SK-N-SH (cell line): ENCODE results near the gene FHL2.

ENCODE experiments used
- CHD2 ChIP-seq: fragments of 150-350 bp; IDR thresholded peaks from 2 replicates; pipeline ENCODE4 v1.6.1; 2018; ENCODE audit warnings: low read length; ENCODE audit not compliant: partially characterized antibody
- CTCF ChIP-seq: fragments of 200-600 bp; sonication (generic); IDR thresholded peaks from 2 replicates; pipeline ENCODE4 v1.6.1; 2017; ENCODE audit warnings: antibody characterized with exemption, mild to moderate bottlenecking, moderate library complexity
- EP300 ChIP-seq, 2 experiments: IDR thresholded peaks; 2 replicates each; pipeline versions ENCODE4 v1.4.0 to v1.6.1; 2012; ENCODE audit warnings: borderline replicate concordance in 1 of 2, low read depth in 1 of 2, low read length in 1 of 2
- GATA2 ChIP-seq: sonication (generic); formaldehyde crosslinking; IDR thresholded peaks from 2 replicates; pipeline ENCODE4 v1.5.0; 2020; ENCODE audit warnings: mild to moderate bottlenecking, missing genetic modification reagents
- PBX3 ChIP-seq: IDR thresholded peaks from 2 replicates; pipeline ENCODE4; 2012
- POLR2AphosphoS5 ChIP-seq: IDR thresholded peaks from 2 replicates; pipeline ENCODE4 v1.6.1; 2012; ENCODE audit warnings: low read depth, low read length
- SIN3A ChIP-seq: IDR thresholded peaks from 2 replicates; pipeline ENCODE4 v1.6.1; 2012; ENCODE audit warnings: low read depth, mild to moderate bottlenecking, low read length, moderate library complexity, borderline replicate concordance
- TCF12 ChIP-seq: IDR thresholded peaks from 2 replicates; pipeline ENCODE4 v1.4.0; 2012

DNA sequence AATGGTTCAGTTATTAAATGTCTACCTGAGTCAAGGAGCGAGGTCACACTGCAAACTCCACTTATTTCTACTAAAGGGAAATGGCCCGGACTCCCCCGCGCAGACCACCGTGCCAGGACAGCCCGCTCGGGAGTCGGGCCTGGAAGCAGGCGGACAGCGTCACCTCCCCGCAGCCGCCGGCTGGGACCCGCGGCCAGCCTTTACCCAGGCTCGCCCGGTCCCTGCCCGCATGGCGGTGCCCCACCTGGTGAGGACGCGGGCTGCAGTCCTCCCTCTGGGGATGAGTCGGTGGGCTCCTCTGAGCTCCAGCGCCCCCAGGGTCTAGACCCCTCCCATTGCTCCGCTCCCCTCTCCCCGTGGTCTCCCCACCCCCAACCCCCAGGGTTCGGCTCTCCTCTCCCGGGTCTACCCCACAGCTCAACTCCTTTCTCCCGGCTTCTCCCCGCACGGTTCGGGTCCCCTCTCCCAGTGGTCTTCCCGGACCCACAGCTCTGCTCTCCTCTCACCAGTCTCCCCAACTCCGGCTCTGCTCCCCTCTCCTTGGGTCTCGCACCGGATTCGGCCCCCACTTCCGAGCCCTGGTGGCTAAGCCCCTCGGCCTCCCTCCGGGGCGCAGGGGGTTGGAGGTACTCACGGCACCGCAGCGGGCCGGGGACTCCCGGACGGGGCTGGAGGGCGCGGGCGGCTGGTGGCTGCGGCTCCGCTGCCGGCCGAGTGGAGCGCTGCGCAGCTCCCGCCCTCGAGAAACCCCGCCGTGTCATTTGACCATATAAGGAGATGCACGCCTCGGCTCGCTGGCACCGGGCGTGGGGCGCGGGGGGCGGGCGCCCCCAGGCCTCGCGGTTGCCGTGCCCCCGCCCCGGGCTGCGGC lies at the start of gene FHL2:
- TF ChIP-seq EP300 (IDR thresholded peaks at IDR 0.05; ENCODE audit: borderline replicate concordance in 1 of 2, low read depth in 1 of 2, low read length in 1 of 2), result no peak
- TF ChIP-seq POLR2AphosphoS5, result peak; percentile 30; the same call in 1 of the 2 replicates
- peak; percentile 48 for TF ChIP-seq CTCF
- TF ChIP-seq CHD2, result no peak
- TF ChIP-seq TCF12, result no peak
- TF ChIP-seq SIN3A, result peak; percentile 33; the same call in 1 of the 2 replicates
- TF ChIP-seq GATA2 (CRISPR knock-in tag), result no peak
- TF ChIP-seq PBX3, result no peak
